GM18517 (cell line): ENCODE data around the gene AKR1B1.

ENCODE experiments used
- ATAC-seq: cut with Tn5 transposase; IDR thresholded peaks from one replicate; pipeline ENCODE4 v1.9.1; 2021; ENCODE audit warnings: mild to moderate bottlenecking, moderate library complexity; ENCODE audit not compliant: unreplicated experiment

Gene AKR1B1

DNA sequence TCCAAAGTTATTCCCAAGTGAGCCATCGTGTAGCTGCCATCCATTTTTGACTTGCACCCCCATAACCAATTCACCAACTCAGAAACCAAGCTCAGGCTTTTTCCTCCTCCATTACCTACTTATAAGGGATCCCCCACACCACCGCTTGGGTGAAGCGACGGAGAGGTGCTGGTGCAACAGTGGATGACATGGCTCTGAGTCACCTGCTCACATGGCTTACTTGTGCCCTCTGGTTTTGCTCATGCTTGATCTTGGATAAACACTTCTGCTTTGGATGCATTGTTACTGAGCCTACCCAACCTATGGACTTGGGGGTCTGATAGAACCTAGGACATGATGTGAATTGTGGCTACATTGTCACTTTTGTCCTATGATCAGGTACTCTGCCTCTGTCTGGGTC is 12.0 kb upstream of the AKR1B1 start:
- no peak for ATAC-seq

DNA sequence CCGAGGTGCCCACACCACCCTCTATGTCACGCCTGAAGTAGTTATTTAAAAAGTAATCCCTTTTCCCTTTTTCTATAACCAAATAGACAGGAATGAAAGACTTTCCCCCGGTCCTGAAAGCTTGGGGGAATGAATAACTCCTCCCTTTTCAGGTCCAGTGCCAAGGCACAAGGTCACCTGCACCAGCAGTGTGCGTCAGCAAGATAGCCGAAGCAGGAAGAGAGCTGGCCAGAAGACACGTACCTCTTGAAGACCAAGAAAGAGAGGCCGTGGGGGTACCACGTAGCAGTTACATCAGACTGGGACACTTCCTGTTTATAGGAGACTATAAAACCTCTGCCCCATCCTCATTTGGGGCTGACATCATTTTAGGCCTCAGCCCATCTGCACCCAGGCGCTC is 10.7 kb upstream of the AKR1B1 start:
- ATAC-seq, result no peak

DNA sequence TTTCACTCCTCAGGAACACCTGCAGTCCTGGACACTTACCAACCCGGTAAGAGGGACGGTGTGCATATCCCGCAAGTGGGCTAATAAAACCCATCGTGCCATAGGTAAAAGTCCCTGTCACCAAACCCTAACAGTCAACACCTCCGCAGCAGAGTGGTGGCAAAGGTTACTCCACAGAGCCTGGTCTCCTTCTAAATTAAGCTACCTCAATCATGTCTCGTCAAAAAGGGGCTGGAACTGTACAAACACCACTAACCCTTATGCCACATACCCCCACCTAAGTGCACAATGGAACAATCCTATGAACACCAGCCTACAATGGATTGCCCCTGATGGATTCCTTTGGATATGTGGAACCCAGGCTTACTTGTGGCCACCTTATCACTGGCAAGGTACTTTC is 9.6 kb upstream of the AKR1B1 start:
- ATAC-seq, result no peak

DNA sequence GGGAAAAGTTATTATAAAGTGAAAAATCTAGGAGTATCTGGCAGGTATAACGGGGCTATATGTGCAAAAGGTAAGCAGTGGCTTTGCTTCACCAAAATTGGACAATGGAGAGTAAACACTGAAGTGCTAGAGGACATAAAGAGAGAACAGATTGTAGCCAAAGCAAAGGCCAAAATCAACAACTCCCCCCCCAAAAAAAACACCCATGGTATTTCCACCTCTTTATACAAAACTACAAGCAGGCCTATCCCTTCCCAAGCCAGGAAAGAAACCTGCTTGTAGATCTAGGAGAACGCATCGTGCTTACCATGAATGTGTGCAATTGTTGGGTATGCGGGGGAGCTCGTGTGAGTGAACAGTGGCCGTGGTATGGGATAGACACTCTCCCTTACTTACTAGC is 9.2 kb upstream of the AKR1B1 start:
- ATAC-seq, result no peak

DNA sequence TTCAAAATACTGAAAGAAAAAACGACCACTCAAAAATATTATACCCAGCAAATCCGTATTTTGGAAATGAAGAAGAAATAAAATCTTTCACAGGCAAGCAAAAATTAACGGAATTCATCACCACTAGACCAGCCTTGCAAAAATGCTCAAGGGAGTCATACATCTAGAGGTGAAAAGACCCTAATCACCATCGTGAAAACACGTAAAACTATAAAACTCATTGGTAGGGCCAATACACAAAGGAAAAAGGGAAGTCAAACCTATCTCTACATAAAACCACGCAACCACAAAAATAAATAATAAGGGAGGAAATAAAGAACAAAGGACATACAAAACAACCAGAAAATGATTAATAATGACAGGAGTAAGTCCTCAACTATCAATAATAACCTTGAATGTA is 6.6 kb upstream of the AKR1B1 start:
- ATAC-seq, result no peak

DNA sequence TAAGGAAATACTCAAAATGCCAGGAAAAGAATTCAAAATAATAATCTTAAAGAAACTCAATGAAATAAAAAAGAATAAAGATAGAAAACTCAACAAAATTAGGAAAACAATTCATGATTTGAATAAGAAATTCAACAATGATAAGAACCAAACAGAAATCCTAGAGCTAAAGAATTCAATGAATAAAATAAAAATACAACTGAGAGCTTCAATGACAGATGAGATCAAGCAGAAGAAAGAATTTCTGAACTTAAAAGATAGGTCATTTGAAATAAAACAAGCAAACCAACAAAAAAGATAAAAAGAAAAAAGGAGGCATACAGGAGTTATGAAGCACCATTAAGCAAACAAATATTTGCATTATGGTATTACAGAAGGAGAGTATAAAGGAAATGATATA is 5.6 kb upstream of the AKR1B1 start:
- no peak for ATAC-seq

DNA sequence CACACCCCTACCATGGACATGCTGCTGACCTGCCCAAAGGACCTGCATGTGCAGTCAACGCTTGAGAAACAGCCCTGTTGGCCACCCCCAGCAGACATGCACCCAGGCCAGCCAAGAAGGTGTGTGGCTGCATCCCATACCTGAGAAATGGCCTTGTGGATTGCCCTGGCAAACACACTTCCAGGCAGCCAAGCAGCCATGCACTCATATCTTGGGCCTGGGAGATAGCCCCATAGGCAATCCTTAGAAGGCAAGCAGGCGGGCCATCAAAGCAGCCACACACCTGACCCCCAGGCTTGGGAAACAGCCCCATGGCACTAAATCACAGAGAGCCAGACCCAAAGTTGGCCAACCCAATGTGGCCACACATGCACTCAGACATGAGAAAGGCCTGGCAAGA is 4.9 kb upstream of the AKR1B1 start:
- no peak for ATAC-seq

DNA sequence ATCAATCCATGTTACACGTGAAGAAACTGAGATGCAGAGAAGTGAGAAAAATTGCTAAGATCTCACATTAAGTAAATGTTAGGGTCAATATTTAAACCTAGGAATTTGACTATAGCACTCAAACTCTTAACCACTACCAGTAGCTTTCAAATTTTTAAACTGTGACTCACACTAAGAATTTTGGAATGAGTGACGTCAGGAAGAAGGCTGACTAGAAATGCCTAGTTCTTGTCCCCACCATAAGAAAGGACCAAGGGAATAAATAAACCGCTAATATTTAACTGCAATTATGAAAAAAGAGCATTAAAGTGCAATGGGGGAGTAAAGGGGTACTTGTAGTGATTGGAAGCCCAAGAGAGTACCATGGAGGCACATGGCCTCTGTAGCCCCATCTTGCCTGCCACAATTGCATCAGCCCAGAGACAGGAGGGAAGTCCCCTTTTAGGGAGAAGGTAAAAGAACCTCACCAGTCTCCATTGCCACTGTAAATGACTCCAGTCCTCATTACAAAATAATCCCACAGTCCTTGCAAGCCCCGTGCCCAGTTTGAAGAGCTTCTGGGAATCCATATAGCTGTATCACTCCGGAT is 3.5 kb upstream of the AKR1B1 start:
- no peak for ATAC-seq

DNA sequence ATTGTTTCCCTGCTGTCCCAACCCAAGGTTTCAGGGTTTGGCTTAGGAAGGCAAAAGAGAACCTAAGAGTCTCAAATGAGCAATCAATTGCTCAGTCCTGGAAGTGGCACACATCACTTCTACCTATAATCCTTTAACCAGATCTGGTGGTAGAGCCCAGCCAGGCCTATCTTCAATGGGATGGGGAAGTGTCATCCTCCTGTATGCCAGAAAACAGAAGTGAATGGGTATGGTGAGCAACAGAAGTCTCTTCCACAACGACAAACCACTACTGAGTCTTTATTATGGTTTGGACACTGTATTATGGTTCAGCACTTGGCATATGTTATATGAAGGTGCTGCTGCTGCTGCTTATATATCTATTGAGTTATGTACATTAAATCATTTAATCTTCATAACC is 3.0 kb upstream of the AKR1B1 start:
- ATAC-seq, result no peak

DNA sequence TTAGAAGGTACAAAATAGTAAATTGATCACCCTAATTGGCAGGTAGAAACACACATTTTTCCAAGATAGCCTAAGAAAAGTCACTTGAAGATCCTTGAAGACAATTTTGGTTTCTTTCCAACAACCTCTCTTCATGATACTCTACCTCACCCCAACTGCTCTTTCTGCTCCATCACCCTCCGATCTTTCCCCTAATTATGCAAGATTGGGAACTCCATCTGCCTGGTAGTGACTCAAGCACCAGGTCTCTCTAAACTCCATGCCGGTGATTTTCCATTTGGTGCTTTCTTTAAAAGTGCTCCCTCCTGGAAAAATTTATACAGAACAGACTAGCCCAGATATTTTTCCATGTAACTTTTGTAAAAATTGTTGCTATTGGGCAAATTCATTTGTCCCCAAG is 1.1 kb upstream of the AKR1B1 start:
- no peak for ATAC-seq

DNA sequence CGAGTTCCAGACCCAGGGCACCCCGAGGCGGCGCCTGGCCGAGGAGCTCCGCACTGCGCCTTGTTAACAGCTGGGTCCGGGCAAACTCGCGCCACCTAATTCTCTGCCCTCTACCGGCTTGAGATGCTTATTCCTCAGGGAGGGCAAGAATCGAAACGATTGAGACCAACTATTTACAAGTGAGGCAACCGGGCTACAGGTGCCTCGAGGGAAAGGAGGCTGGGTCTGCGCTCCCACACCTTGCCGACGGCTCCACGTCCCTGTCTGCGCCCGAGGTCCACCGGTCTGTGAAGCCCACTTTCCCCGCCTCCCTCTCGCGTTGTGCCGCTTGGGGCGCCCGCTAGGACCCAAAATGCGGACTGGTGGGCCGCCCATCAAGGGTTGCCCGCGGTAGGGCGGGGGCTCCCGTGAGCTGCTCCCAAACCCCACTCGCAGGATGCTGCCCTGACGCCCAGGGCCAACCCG is 527 bp downstream of the AKR1B1 start:
- peak; percentile 52 for ATAC-seq

DNA sequence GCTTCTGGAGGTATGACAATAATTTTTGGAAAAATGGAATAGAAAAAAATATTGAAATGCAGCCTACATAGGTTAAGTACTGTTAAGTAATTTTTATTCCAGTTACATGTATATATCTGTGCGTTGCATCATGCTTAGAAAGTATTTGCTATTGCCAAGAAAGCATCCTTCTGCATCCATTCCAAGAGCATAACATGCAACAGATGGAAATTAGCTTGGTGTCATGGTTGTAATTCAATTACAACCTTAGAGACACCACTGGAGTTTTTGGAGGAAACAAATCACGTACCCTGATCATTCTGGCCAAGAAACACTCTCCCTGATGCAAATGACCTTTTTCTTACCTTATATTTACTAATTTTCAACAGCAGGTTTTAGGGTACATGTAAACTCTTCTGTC is 1.7 kb downstream of the AKR1B1 start:
- no peak for ATAC-seq

DNA sequence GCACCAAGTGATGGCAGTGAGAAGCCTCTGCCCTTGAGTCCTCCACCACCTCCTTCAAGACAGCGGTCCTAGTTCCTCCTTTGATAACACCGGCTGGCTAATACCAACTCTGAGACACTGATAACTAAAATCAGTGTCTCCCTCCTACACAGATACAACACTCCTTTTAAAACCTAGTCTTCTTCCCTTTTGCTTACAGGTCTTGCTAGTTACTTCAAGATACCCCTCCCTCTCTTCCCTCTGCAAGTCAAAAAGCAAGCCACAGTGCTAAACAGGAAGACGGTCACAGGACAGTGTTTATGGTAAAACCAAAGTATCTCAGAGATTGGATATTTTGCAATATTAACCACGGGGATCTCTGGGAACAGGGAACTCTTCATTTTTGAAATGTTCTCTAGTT is 4.6 kb downstream of the AKR1B1 start:
- no peak for ATAC-seq

DNA sequence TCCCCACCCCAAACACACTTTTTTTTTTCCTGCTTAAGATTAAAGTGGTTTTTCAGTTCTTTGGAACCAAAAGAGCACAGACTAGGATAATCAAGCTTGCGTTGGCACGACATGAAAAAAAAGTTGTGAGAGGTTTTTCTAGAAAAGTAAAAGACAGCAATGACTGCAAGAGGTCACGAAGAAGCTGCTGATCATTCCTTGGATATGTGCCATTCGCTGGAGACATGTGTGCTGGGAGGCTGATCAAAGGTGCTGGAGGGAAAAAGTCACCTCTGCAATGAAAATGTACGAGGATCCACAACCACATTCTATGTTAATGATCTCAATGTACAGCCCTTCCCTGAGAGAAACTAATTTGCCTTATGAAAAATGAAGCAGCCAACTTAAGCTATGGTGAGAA is 5.4 kb downstream of the AKR1B1 start:
- no peak for ATAC-seq

DNA sequence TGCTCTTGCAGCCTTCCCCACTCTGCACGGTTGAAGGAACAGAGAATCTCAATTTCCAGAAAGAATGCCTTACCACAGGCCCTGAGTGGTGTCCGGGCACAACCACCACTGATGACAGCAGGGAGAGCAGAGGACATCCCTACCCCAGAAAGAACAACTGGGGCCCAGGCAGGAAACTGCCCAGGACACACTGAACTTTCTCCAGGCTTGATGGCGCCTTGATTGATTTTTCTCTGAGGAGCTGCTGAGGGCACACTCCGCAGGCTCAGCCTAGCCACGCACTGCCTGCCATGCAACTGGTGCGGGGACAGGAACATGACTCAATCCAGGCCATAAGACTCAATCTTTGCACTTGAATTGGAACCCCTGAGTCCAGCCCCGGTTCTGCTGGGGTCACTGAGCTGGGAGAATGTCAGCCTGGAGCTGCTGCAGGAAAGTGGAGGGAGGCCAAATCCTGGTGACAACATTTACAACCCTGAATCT is 5.9 kb downstream of the AKR1B1 start:
- ATAC-seq, result no peak

DNA sequence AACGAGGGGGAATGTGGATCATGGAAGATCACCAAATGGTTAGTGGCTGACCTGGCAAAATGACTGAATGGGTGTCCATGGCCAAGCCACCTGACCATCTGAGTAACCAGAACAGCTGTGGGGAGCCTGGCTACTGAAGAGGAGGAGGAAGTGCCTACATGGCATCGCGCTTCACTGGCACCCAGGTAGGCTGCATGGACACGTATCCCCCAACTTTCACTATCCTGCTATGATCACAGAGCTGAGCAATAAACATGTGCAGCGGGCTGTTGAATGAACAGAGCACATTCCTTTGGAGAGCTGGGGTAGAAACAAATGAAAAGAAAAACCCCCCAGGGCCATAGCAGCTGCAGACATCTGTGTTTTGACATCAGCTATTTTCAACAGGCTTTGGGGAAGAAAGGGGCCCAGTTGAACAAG is 6.5 kb downstream of the AKR1B1 start:
- ATAC-seq, result no peak

DNA sequence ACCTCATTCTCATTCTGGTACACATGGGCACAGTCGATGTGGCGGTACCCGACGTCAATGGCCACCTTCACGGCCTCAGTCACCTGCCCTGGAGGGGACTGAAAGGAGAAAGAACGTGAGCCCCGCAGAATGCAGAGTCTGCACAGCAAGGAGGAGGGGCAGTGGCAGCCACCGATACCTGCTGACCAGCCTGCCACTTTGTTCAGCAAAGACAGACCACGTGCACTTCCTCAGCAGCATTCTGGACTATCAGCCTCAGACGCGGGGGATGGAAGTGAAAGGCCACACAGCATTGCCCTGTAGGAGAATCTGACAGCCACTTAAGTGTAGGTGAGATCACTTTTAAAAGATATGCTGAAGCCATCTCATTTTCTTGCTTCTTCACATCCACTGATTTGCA is 7.2 kb downstream of the AKR1B1 start:
- no peak for ATAC-seq

DNA sequence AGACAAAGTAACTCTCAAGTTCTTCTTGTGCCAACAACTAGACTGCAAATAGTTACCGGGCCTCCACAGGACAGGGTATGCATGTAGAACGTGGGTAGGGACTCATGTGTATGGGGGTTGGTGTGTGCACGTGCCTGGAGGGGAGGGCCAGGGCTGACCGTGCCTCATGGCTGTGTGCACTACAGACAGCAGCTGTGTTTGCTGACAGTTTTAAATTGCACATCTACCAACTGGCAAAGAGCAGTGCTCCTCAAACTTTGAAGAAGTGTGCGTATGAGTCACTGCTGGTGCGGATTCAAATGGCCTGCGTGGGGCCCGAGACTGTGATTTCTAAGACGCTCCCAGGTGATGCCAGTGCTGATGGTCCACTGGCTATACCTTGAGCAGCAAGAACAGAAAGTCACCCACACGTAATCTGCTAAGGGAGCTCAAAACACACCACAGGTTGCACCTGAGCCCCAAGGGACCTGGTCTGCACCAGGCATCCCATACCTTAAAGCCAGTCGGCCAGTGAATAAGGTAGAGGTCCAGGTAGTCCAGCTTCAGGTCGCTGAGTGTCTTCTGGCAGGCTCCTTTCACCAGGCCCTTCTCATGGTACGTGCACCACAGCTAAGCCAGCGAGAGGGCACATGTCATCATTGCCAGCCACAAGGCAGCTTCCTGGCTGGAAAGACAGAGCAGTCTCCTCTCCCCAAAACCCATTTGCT is 8.5 kb downstream of the AKR1B1 start:
- no peak for ATAC-seq

DNA sequence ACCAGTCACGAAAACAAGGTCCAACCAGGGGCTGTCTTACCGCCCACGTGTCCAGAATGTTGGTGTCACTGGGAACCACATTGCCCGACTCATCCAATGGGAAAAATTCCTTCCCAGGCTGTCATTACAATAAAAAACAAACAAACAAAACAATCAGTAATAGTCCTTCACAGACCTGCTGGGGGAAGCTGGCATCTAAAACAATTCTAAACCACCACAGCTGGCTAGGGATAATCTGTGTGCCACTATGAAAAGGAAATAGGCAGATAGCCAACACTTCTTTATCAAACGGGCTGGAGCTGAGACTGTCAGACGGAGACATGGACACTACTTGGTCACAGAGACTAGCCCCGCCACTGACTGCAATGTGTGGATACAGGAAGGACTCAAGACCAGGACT is 9.2 kb downstream of the AKR1B1 start:
- no peak for ATAC-seq

DNA sequence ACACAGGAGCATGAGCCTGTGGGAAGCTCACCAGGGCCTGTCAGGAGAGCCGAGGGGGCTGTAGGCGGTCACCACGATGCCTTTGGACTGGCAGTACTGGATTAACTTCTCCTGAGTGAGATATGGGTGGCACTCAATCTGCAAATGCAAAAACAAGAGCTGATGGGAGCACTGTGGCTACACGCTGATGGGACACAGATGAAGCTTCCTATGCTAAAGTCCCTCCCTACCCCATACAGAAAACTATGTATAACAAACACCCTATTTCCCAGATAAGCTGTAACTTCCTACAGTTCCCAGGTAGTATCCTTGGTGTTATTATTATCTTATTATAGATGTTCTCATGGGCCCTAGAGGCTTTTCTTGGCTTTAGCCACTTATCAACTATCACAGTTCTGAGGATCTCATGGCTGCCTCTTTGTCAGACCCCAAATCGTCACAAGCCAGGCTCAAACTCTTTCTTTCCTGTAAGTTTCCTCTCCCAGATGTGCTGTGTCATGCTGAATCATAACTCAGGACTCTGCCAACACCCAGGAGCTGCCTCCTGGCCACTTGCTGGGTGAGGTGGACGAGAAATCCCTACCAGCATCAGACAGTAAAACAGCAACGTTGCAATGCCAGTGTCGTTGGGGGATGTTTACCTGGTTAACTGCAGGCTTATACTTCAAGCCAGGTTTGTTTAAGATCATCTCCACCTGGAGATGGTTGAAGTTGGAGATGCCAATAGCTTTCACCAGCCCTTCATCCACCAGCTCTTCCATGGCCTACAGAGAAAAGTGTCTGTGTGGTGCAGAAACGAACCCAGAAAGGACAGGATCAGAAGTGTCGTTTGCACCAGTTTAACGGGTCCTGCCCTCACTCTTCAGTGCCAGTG is 10.3 kb downstream of the AKR1B1 start:
- ATAC-seq, result no peak

DNA sequence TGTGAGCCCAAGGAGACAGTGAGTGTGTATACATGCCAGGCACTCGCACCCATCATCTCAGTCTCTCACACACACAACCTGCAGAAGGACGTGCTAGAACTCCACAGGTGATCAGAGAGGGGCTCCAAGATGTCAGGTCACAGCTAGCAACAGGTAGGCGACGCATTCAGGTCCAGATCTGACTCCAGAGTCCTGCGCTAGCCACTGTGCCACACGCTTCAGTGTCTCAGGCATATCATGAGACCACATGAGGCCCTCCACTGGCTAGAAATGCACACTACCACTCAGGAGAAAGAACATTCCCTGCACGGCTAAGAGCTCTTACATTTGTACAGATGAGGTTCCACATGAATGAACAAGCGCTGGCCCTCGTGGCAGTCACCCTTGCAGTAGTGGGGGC is 11.5 kb downstream of the AKR1B1 start:
- no peak for ATAC-seq

DNA sequence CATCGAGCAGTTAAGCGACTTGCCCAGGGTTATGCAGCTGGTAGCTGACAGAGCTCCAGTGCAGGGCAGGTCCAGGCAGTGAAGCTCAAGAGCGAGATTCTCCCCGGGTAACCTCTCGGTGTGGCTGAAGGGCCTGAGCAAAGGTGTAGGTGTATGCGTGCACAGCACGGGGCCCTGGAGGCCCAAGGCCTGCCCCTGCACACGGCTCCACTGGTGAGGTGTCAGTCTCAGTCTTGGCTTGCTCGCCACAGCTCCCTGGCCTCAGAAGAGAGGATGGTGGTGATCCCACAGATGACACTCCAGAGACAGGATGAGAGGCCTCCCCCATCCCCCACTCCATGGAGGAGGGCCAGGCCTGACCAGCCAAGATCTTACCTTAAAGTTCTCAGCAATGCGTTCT is 12.0 kb downstream of the AKR1B1 start:
- no peak for ATAC-seq
